Naive thymus-derived CD8-positive, alpha-beta T cell (primary cell): ENCODE results near the gene MON1A. TPM values are rescaled to one million over a fixed set of nuclear protein-coding genes. Genes with fewer than 3 reads are reported as not detected.
"Not testable (repeated sequence)": the region's sequence is repeated elsewhere in the genome, so short reads cannot be mapped to it uniquely, and the experiment has no call there.

Source experiments
- ATAC-seq, 2 donors: fragments of 150-1000 bp; cut with Tn5 transposase in 1 of 2; sonication (Bioruptor Pico), chemical (Tn5 transposase) in 1 of 2; 1 replicate in 1 of 2; 2 replicates in 1 of 2; pipeline ENCODE4 v1.10.0; 2021; ENCODE audit warnings: mild to moderate bottlenecking in 2 of 2, moderate library complexity in 2 of 2
- POLR2A ChIA-PET: fragments of 350-600 bp; sonication (Branson Sonifier 250); formaldehyde crosslinking; loops from one replicate; lab custom pipeline; 2021; ENCODE audit warnings: antibody characterized with exemption; lab: Charles Lee
- DNase-seq, 10 donors: peaks; one replicate each; pipeline versions ENCODE4 v3.0.0 to v3.0.0-alpha.2; 2020 to 2022
- H3K27ac Mint-ChIP-seq, 10 donors: one replicate each; pipeline ENCODE4 v1.8.0; 2020 to 2022; ENCODE audit warnings: mild to moderate bottlenecking in 10 of 10, mixed read lengths in 10 of 10, moderate library complexity in 4 of 10, inconsistent platforms in 1 of 10
- H3K27me3 Mint-ChIP-seq, 5 donors: one replicate each; pipeline ENCODE4 v1.8.0; 2021 to 2022; ENCODE audit warnings: mixed read lengths in 5 of 5
- H3K36me3 Mint-ChIP-seq, 3 donors: one replicate each; pipeline ENCODE4 v1.8.0; 2020 to 2022; ENCODE audit warnings: mixed read lengths in 3 of 3, mild to moderate bottlenecking in 2 of 3, inconsistent platforms in 1 of 3
- H3K4me1 Mint-ChIP-seq, 4 donors: one replicate each; pipeline ENCODE4 v1.8.0; 2021 to 2022; ENCODE audit warnings: mixed read lengths in 4 of 4
- H3K4me3 Mint-ChIP-seq, 10 donors: one replicate each; pipeline ENCODE4 v1.8.0; 2020 to 2022; ENCODE audit warnings: mild to moderate bottlenecking in 10 of 10, mixed read lengths in 10 of 10, moderate library complexity in 6 of 10, inconsistent platforms in 1 of 10
- H3K9me3 Mint-ChIP-seq, 9 donors: one replicate each; pipeline ENCODE4 v1.8.0; 2020 to 2022; ENCODE audit warnings: mixed read lengths in 9 of 9, mild to moderate bottlenecking in 3 of 9, inconsistent platforms in 1 of 9, moderate library complexity in 1 of 9
- polyA plus RNA-seq, 3 donors: library from polyadenylated mRNA; unstranded; fragments of 300-500 nt; fragmentation: Illumina TruSeq; gene quantifications; one replicate each; pipeline ENCODE4 v1.2.3, GENCODE V29; 2021
- total RNA-seq, 8 experiments: library from RNA in 2 of 8; stranded (reverse) in 2 of 8; gene quantifications; one replicate each; pipeline ENCODE4 v1.2.3 and lab custom pipeline; 2021 to 2026

The MON1A gene
- total and polyA plus RNA-seq, 5 experiments from 2014 or later, result 9.0 to 21.0 (median 12.2) TPM

- ATAC-seq (peak; percentile 96 to 98), DNase-seq (peak; percentile 85 to 96 (median 90))
- Mint-ChIP-seq H3K27me3 (no peaks in the 10 kb centered on the region), H3K9me3 (no peaks in the 10 kb centered on the region), H3K4me3 (peak within 1 kb of the TSS; percentile 95 to 100 (median 99)), H3K27ac (peak within 1 kb of the TSS; percentile 95 to 99 (median 98)), H3K4me1 (peaks cover 11 to 39% (median 31%) of the 10 kb centered on the region in 4 donors), H3K36me3 (peaks cover under 1 to 12% (median 5%) of the 10 kb centered on the region in 3 donors)
- POLR2A ChIA-PET, result interaction anchor here (0.7 to 2.7 kb wide), 14 partner anchors 8 to 1640 kb away, joined by 3 to 29 read pairs (median 4); partner anchors contain the start of genes AMIGO3, HYAL3, INKA1 and IP6K1
Measured at GRCh38 chr3:49939858-49940666, 10.5 kb upstream of the MON1A start, which contains the start of gene RBM6. RBM6 (plus strand) TSS chr3:49940150; CDS start chr3:49962642, 22,492 bp downstream.

- POLR2A ChIA-PET, result interaction anchor here (0.6 kb wide), 1 partner anchor 59 kb away, joined by 6 read pairs; no protein-coding TSS in a partner anchor
- Mint-ChIP-seq H3K36me3 (no peaks in the 10 kb centered on the region), H3K27me3 (no peaks in the 10 kb centered on the region), H3K9me3 (no peaks in the 10 kb centered on the region), H3K4me3 (no peak overlapping the region), H3K4me1 (peaks cover 6 to 24% (median 20%) of the 10 kb centered on the region in 4 donors), H3K27ac (peak overlapping the region in 1 of 10 donors; percentile 79)
- no peak for DNase-seq
- no peak for ATAC-seq
Measured at GRCh38 chr3:49937090-49937489, 7.5 kb upstream of the MON1A start.

- H3K36me3 Mint-ChIP-seq, H3K4me3 Mint-ChIP-seq, H3K9me3 Mint-ChIP-seq, H3K27ac Mint-ChIP-seq, H3K27me3 Mint-ChIP-seq, POLR2A ChIA-PET, DNase-seq, ATAC-seq: not testable (repeated sequence)
- H3K4me1 Mint-ChIP-seq, result peaks cover 8 to 29% (median 20%) of the 10 kb centered on the region in 4 donors
Measured at GRCh38 chr3:49932281-49932680, 2.7 kb upstream of the MON1A start.

GRCh38 chr3:49930922-49931321, 1.3 kb upstream of the MON1A start:
- DNase-seq, result no peak
- peak overlapping the region in 9 of 10 donors; percentile 47 to 93 (median 80) for H3K27ac Mint-ChIP-seq
- peaks cover 12 to 33% (median 24%) of the 10 kb centered on the region in 4 donors for H3K4me1 Mint-ChIP-seq
- no peak for ATAC-seq
- POLR2A ChIA-PET, result interaction anchor here (2.7 kb wide), 1 partner anchor 9 kb away, joined by 29 read pairs; the partner anchor contains the start of gene RBM6
- H3K27me3 Mint-ChIP-seq, result no peaks in the 10 kb centered on the region
- peaks cover 0 to 4% (median 0%) of the 10 kb centered on the region in 3 donors for H3K36me3 Mint-ChIP-seq
- no peaks in the 10 kb centered on the region for H3K9me3 Mint-ChIP-seq
- H3K4me3 Mint-ChIP-seq, result peak overlapping the region in 7 of 10 donors; percentile 8 to 63 (median 47)

GRCh38 chr3:49930168-49930690, 618 bp upstream of the MON1A start:
- no peaks in the 10 kb centered on the region for H3K27me3 Mint-ChIP-seq
- H3K27ac Mint-ChIP-seq, result peak overlapping the region; percentile 43 to 93 (median 92)
- ATAC-seq, result no peak
- POLR2A ChIA-PET, result interaction anchor here (0.8 to 2.7 kb wide), 4 partner anchors 9 to 407 kb away, joined by 3 to 29 read pairs (median 4); partner anchors contain the start of gene RBM6
- peaks cover 0 to 4% (median 0%) of the 10 kb centered on the region in 3 donors for H3K36me3 Mint-ChIP-seq
- no peaks in the 10 kb centered on the region for H3K9me3 Mint-ChIP-seq
- peaks cover 13 to 35% (median 27%) of the 10 kb centered on the region in 4 donors for H3K4me1 Mint-ChIP-seq
- peak overlapping the region; percentile 79 to 89 (median 84) for H3K4me3 Mint-ChIP-seq
- DNase-seq, result no peak

- H3K36me3 Mint-ChIP-seq, result peaks cover 0 to 13% (median 0%) of the 10 kb centered on the region in 3 donors
- H3K27me3 Mint-ChIP-seq, result no peaks in the 10 kb centered on the region
- ATAC-seq, result no peak
- H3K27ac Mint-ChIP-seq, result peak overlapping the region; percentile 43 to 88 (median 71)
- no peak for DNase-seq
- H3K9me3 Mint-ChIP-seq, result no peaks in the 10 kb centered on the region
- POLR2A ChIA-PET, result interaction anchor here (0.9 to 2.7 kb wide), 2 partner anchors 11 to 12 kb away, joined by 3 to 29 read pairs; partner anchors contain the start of gene RBM6
- H3K4me1 Mint-ChIP-seq, result peaks cover 13 to 35% (median 27%) of the 10 kb centered on the region in 4 donors
- peak overlapping the region; percentile 79 to 89 (median 84) for H3K4me3 Mint-ChIP-seq
Measured at GRCh38 chr3:49928481-49929017, 1.1 kb downstream of the MON1A start.

GRCh38 chr3:49927798-49928197, 1.8 kb downstream of the MON1A start:
- H3K4me1 Mint-ChIP-seq, result peaks cover 13 to 35% (median 27%) of the 10 kb centered on the region in 4 donors

GRCh38 chr3:49926117-49926728, 3.4 kb downstream of the MON1A start:
- Mint-ChIP-seq H3K27me3 (no peaks in the 10 kb centered on the region), H3K4me1 (peaks cover 12 to 34% (median 26%) of the 10 kb centered on the region in 4 donors), H3K27ac (peak overlapping the region in 3 of 10 donors; percentile 10 to 83 (median 24)), H3K36me3 (peaks cover 0 to 17% (median 0%) of the 10 kb centered on the region in 3 donors), H3K4me3 (no peak overlapping the region), H3K9me3 (no peaks in the 10 kb centered on the region)
- DNase-seq (no peak), ATAC-seq (no peak)
- POLR2A ChIA-PET, result interaction anchor here (0.7 kb wide), 1 partner anchor 919 kb away, joined by 3 read pairs; no protein-coding TSS in a partner anchor

More at GRCh38 chr3:49927798-49928197, 1.8 kb downstream of the MON1A start:
- H3K27me3 Mint-ChIP-seq, result no peaks in the 10 kb centered on the region
- H3K9me3 Mint-ChIP-seq, result no peaks in the 10 kb centered on the region
- H3K4me3 Mint-ChIP-seq, result peak overlapping the region in 5 of 10 donors; percentile 51 to 85 (median 83)
- ATAC-seq (no peak), DNase-seq (no peak)
- H3K36me3 Mint-ChIP-seq, result peaks cover 0 to 13% (median 0%) of the 10 kb centered on the region in 3 donors
- POLR2A ChIA-PET, result interaction anchor here (0.9 kb wide), 1 partner anchor 13 kb away, joined by 3 read pairs; no protein-coding TSS in a partner anchor
- H3K27ac Mint-ChIP-seq, result peak overlapping the region in 4 of 10 donors; percentile 50 to 77 (median 66)

GRCh38 chr3:49925485-49925884, 4.1 kb downstream of the MON1A start:
- peaks cover 9 to 30% (median 25%) of the 10 kb centered on the region in 4 donors for H3K4me1 Mint-ChIP-seq
- peaks cover 0 to 17% (median 0%) of the 10 kb centered on the region in 3 donors for H3K36me3 Mint-ChIP-seq
- DNase-seq (no peak), ATAC-seq (no peak)
- POLR2A ChIA-PET, result no interaction called here
- no peaks in the 10 kb centered on the region for H3K9me3 Mint-ChIP-seq
- no peak overlapping the region for H3K4me3 Mint-ChIP-seq
- no peak overlapping the region for H3K27ac Mint-ChIP-seq
- H3K27me3 Mint-ChIP-seq, result no peaks in the 10 kb centered on the region

GRCh38 chr3:49924683-49925082, 4.9 kb downstream of the MON1A start:
- POLR2A ChIA-PET, result no interaction called here
- no peaks in the 10 kb centered on the region for H3K9me3 Mint-ChIP-seq
- H3K27me3 Mint-ChIP-seq, result no peaks in the 10 kb centered on the region
- DNase-seq (no peak), ATAC-seq (no peak)
- peaks cover 0 to 21% (median 0%) of the 10 kb centered on the region in 3 donors for H3K36me3 Mint-ChIP-seq
- H3K27ac Mint-ChIP-seq, result peak overlapping the region in 1 of 10 donors; percentile 22
- H3K4me3 Mint-ChIP-seq, result no peak overlapping the region
- peaks cover 12 to 24% (median 20%) of the 10 kb centered on the region in 4 donors for H3K4me1 Mint-ChIP-seq

GRCh38 chr3:49917806-49918590, 11.6 kb downstream of the MON1A start:
- H3K9me3 Mint-ChIP-seq, POLR2A ChIA-PET, H3K4me3 Mint-ChIP-seq, DNase-seq, H3K27me3 Mint-ChIP-seq: not testable (repeated sequence)
- peaks cover 0 to 16% (median 4%) of the 10 kb centered on the region in 4 donors for H3K4me1 Mint-ChIP-seq
- peak overlapping the region in 5 of 10 donors; percentile 40 to 87 (median 43) for H3K27ac Mint-ChIP-seq
- ATAC-seq, result peak; percentile 62 to 63
- peaks cover 0 to 33% (median 0%) of the 10 kb centered on the region in 3 donors for H3K36me3 Mint-ChIP-seq
